Cardiac fibroblast (primary cell): ENCODE measurements around the gene SLC29A2.

Source experiments
- DNase-seq, 2 donors: peaks; one replicate each; pipeline versions ENCODE4 v3.0.0 to v3.0.0-alpha.2; 2010; ENCODE audit warnings: low read depth in 2 of 2
- H3K4me3 ChIP-seq, 2 donors: replicated peaks in 1 of 2; 1 replicate in 1 of 2; 2 replicates in 1 of 2; pipeline ENCODE4 v1.5.1; 2011; ENCODE audit warnings: low read depth in 2 of 2, low read length in 2 of 2, mild to moderate bottlenecking in 2 of 2, moderate library complexity in 1 of 2
- TF ChIP-seq, protein P1 (sequence below): IDR thresholded peaks from one replicate; pipeline ENCODE4 v1.5.1; 2011; ENCODE audit warnings: low read depth, mild to moderate bottlenecking, low read length, inconsistent platforms

The SLC29A2 gene

DNA sequence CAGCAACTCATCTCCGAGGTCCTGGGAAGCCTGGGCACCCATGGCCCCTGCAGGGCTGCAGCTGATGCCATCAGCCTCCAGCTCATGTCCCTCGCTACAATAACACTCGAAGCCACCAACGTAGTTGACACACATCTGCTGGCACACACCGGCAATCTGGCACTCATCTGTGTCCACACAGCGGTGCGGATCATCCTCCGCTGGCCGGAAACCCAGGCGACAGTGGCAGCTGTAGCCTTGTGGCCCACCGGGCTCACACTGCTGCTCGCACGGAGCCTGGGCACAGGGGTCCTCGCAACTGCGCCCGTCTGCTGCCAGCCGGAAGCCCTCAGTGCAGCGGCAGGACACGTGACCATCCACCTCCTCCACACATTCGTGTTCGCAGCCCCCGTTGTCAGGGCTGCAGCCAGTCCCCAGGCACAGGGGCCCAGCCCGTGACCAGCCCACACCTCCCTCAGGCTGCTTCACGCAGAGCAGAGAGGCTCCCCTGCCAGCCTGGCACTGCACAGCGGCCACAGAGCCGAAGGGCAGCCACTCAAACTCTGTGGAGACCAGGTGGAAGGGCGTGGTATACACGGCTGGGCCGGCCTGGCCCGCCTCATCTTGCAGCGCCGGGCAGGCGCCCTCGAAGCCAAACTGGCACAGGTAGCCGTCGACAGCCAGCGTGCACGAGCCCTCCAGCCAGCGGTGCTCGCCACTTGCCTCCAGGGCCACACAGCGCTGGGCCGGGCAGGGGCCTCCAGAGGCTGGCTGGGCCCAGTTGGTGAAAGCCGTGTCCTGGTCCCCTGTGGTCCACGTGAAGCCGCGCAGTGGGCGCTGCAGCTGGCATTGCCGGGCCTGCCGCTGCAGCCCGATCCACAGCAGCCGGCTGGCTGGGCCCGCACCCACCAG lies 55.4 kb downstream of the SLC29A2 start:
- TF ChIP-seq, protein P1, sequence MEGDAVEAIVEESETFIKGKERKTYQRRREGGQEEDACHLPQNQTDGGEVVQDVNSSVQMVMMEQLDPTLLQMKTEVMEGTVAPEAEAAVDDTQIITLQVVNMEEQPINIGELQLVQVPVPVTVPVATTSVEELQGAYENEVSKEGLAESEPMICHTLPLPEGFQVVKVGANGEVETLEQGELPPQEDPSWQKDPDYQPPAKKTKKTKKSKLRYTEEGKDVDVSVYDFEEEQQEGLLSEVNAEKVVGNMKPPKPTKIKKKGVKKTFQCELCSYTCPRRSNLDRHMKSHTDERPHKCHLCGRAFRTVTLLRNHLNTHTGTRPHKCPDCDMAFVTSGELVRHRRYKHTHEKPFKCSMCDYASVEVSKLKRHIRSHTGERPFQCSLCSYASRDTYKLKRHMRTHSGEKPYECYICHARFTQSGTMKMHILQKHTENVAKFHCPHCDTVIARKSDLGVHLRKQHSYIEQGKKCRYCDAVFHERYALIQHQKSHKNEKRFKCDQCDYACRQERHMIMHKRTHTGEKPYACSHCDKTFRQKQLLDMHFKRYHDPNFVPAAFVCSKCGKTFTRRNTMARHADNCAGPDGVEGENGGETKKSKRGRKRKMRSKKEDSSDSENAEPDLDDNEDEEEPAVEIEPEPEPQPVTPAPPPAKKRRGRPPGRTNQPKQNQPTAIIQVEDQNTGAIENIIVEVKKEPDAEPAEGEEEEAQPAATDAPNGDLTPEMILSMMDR, result no peak
- DNase-seq, result no peak
- H3K4me3 ChIP-seq, result peak overlapping the region; percentile 63 to 65

DNA sequence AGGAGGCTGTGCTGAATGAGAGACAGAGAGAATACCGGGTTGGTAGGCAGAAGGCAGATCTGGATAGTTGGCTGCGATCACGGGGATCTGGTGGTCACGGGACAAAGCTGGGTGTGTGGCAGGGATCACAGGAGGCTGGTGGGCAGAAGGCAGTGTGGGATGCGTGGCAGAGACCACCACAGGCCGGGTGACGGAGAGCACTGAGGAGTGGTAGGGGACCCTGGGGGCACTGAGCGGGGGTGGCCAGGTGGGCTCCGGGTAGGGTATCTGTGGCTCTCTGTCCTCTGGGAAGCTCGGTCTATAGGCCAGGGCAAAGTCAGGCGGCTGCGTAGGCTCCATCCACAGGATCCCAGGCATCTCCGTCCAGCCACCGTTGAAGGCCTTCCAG lies 56.1 kb downstream of the SLC29A2 start:
- no peak for DNase-seq
- TF ChIP-seq, protein P1, result no peak
- H3K4me3 ChIP-seq, result peak overlapping the region; percentile 63 to 65

DNA sequence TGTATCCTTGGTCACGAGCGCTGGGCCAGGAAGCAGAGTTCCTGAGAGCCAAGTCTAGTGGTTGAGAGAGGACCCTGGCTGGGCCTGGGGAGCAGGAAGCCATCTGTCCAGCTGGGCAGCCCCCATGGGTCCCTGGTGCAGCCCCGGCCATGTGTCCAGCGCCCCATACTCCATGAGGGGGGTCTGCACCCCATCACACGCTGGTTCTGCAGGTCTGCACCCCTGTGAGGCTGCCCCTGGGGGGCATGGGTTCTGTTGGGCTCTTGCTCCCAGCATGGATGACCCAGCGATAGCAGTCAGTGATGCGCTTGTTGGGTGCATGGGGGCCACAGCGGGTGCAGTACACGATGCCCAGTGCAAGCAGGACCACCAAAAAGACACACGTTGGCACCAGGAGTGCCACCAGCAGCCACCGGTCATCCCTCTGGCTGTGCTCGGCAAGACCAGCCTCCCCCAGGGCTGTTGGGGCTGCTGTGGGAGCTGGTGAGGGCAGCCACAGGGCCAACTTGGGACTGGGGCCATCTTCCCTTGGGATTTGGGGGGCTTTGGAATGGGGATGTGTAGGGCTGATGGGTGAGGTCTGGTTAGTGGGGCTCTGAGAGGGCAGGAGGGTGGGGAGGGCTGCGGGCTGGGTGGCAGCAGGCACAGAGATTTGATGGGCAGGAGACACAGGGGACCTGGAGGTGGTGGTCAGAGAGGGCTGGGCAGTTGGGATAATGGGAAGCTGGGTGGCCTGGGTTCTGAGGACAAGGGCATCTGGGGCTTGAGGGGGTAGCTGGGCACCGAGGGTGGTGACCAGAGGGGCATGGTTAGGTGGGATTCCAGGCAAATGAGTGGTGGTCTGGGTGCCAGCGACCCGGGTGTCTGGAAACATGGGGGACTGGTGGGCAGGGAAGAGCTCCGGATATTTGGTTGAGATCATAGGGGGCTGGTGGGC lies 56.7 kb downstream of the SLC29A2 start:
- TF ChIP-seq, protein P1, result no peak
- peak overlapping the region; percentile 63 to 65 for H3K4me3 ChIP-seq

DNA sequence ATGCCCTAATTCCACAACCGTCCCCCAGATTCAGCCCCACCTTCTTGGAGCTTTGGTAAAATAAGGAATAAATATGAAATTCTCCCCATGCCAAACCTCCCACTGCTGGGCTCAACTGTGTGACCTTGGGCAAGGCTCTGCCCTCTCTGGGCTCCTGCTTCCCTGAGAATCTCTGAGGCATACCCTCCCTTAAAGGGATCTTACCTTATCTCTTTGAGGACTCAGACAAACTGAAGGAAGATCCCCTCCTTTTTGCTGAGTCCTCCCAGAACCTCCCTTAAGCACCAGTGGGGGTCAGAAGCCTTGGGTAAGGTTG lies 57.4 kb downstream of the SLC29A2 start:
- TF ChIP-seq, protein P1, result no peak
- peak overlapping the region; percentile 63 to 65 for H3K4me3 ChIP-seq
- DNase-seq, result no peak

More for the DNA sequence above, 56.7 kb downstream of the SLC29A2 start:
- no peak for DNase-seq

DNA sequence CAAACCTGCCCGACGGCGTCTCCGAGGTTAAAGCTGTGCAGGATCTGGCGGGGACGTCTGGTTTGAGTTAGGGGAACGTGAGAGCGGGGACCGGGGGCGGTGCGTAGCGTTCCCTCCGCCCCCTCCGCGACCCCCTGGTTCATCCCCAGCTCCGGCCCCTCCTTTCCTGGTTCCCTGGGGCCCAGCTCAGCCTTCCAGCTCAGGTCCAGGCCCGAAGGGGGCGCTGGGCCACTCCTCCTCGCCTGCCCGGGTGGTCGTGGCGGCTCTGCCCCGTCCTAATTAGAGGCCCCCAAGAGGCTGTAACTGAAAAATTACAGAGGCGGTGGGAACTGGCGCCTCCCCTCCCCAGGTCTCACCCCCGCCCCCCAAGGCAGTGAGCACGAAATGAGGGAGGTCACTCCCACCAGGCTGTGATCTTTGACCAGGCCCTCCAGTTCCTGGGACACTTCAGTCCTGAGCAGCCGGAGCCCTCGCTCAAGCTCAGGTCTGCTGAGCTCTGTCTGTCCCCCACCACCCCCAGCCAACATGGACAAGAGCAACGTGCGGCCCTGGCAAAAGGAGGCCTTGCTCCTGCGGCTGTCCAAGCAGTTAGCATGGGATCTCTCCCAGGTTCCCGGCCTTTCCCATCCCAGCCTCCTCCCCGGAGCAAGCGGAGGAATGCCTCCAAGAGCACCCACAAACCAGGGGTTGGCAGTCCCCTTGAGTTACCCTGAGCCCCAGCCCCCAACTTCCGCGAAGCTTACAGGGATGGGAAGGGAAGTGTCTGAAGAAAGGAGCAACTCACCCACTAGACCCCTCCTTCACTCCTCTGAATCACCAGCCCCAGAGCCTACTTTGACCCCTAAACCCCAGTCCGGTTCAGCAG lies 58.0 kb downstream of the SLC29A2 start:
- DNase-seq, result peak; percentile 38 to 58
- H3K4me3 ChIP-seq, result peak overlapping the region; percentile 63 to 65
- TF ChIP-seq, protein P1, result peak; percentile 31
